WTC11 (cell line): ENCODE data around the gene NBEA. TPM values are rescaled to one million over a fixed set of nuclear protein-coding genes. Genes with fewer than 3 reads are reported as not detected.

Source experiments
- ATAC-seq: fragments of 200-7000 bp; cut with Tn5 transposase; 2 replicates; pipeline ENCODE4 v1.10.0; 2021; ENCODE audit warnings: mild to moderate bottlenecking, moderate library complexity
- CTCF ChIA-PET: fragments of 300-600 bp; sonication (Branson Sonifier 250); formaldehyde crosslinking; loops from one replicate; lab custom pipeline; 2021; ENCODE audit warnings: antibody characterized with exemption; lab: Charles Lee
- POLR2A ChIA-PET: fragments of 350-600 bp; sonication (Branson Sonifier 250); formaldehyde crosslinking; loops from one replicate; lab custom pipeline; 2021; ENCODE audit warnings: antibody characterized with exemption; lab: Charles Lee
- DNase-seq: peaks from one replicate; pipeline ENCODE4 v3.0.0; 2021; ENCODE audit warnings: low spot score
- H3K27ac Mint-ChIP-seq: 2 replicates; pipeline ENCODE4 v1.8.0; 2021; ENCODE audit warnings: mixed read lengths
- H3K27me3 Mint-ChIP-seq: 2 replicates; pipeline ENCODE4 v1.8.0; 2021; ENCODE audit warnings: low read depth, mild to moderate bottlenecking, moderate library complexity, mixed read lengths
- H3K36me3 Mint-ChIP-seq: 2 replicates; pipeline ENCODE4 v1.8.0; 2021; ENCODE audit warnings: mixed read lengths
- H3K4me1 Mint-ChIP-seq: 2 replicates; pipeline ENCODE4 v1.8.0; 2022; ENCODE audit warnings: mixed read lengths
- H3K4me3 Mint-ChIP-seq: 2 replicates; pipeline ENCODE4 v1.8.0; 2021; ENCODE audit warnings: mild to moderate bottlenecking, moderate library complexity, mixed read lengths
- H3K9me3 Mint-ChIP-seq: 2 replicates; pipeline ENCODE4 v1.8.0; 2021; ENCODE audit warnings: mixed read lengths
- ATF2 ChIP-seq: sonication (generic); formaldehyde crosslinking; IDR thresholded peaks from 2 replicates; pipeline ENCODE4 v1.8.1; 2022; ENCODE audit warnings: low read depth, missing genetic modification reagents, borderline replicate concordance
- EMX1 ChIP-seq: fragments of 250-450 bp; sonication (Bioruptor Pico); IDR thresholded peaks from 2 replicates; pipeline ENCODE4 v1.8.0; 2021; ENCODE audit warnings: mild to moderate bottlenecking
- FOXK1 ChIP-seq: sonication (generic); formaldehyde crosslinking; IDR thresholded peaks from 2 replicates; pipeline ENCODE4 v1.8.0; 2022; ENCODE audit warnings: mild to moderate bottlenecking, moderate library complexity, missing genetic modification reagents
- FOXP4 ChIP-seq: sonication (generic); formaldehyde crosslinking; IDR thresholded peaks from 2 replicates; pipeline ENCODE4 v1.8.0; 2022; ENCODE audit warnings: mild to moderate bottlenecking, missing genetic modification reagents
- GRHL2 ChIP-seq: fragments of 250-450 bp; sonication (Bioruptor Pico); IDR thresholded peaks from 2 replicates; pipeline ENCODE4 v1.8.0; 2022; ENCODE audit warnings: mild to moderate bottlenecking, moderate library complexity; ENCODE audit not compliant: insufficient replicate concordance, severe bottlenecking
- JUN ChIP-seq: sonication (generic); formaldehyde crosslinking; IDR thresholded peaks from 2 replicates; pipeline ENCODE4 v1.8.0; 2023; ENCODE audit warnings: mild to moderate bottlenecking, missing genetic modification reagents
- NFE2L1 ChIP-seq: sonication (generic); formaldehyde crosslinking; IDR thresholded peaks from 2 replicates; pipeline ENCODE4 v1.8.1; 2023; ENCODE audit warnings: missing genetic modification reagents
- NFYB ChIP-seq: sonication (generic); formaldehyde crosslinking; conservative IDR thresholded peaks from 2 replicates; pipeline ENCODE4 v1.8.0; 2022; ENCODE audit warnings: low read depth, missing genetic modification reagents
- NR1H2 ChIP-seq: sonication (generic); formaldehyde crosslinking; IDR thresholded peaks from 2 replicates; pipeline ENCODE4 v1.9.0; 2021; ENCODE audit warnings: mild to moderate bottlenecking, moderate library complexity, missing genetic modification reagents
- PREB ChIP-seq: sonication (generic); formaldehyde crosslinking; IDR thresholded peaks from 2 replicates; pipeline ENCODE4 v1.8.1; 2022; ENCODE audit warnings: mild to moderate bottlenecking, missing genetic modification reagents, moderate library complexity, borderline replicate concordance
- PRRX2 ChIP-seq: fragments of 250-450 bp; sonication (Bioruptor Pico); IDR thresholded peaks from 2 replicates; pipeline ENCODE4 v1.8.0; 2021; ENCODE audit warnings: mild to moderate bottlenecking
- RORB ChIP-seq: fragments of 250-450 bp; sonication (Bioruptor Pico); IDR thresholded peaks from 2 replicates; pipeline ENCODE4 v1.9.0; 2021; ENCODE audit warnings: mild to moderate bottlenecking
- TEAD4 ChIP-seq: sonication (generic); formaldehyde crosslinking; IDR thresholded peaks from 2 replicates; pipeline ENCODE4 v1.8.0; 2022; ENCODE audit warnings: mild to moderate bottlenecking, missing genetic modification reagents
- ZNF396 ChIP-seq: fragments of 250-450 bp; sonication (Bioruptor Pico); IDR thresholded peaks from 2 replicates; pipeline ENCODE4 v1.8.0; 2021; ENCODE audit warnings: mild to moderate bottlenecking, moderate library complexity, borderline replicate concordance
- total RNA-seq: library from RNA; stranded (reverse); gene quantifications from 3 replicates; pipeline ENCODE4 v1.2.3, GENCODE V29; 2021
- TF ChIP-seq, protein P1 (sequence below): fragments of 250-450 bp; sonication (Bioruptor Pico); IDR thresholded peaks from 2 replicates; pipeline ENCODE4 v1.9.0; 2021; ENCODE audit warnings: moderate library complexity, mild to moderate bottlenecking, inconsistent platforms, borderline replicate concordance
- TF ChIP-seq, protein P2 (sequence below): sonication (generic); formaldehyde crosslinking; IDR thresholded peaks from 2 replicates; pipeline ENCODE4 v1.8.0; 2022; ENCODE audit warnings: mild to moderate bottlenecking, missing genetic modification reagents
- TF ChIP-seq, protein P3 (sequence below): sonication (generic); formaldehyde crosslinking; IDR thresholded peaks from 2 replicates; pipeline ENCODE4 v1.8.0; 2023; ENCODE audit warnings: mild to moderate bottlenecking, missing genetic modification reagents
- TF ChIP-seq, protein P4 (sequence below): sonication (generic); formaldehyde crosslinking; IDR thresholded peaks from 2 replicates; pipeline ENCODE4 v1.8.0; 2023; ENCODE audit warnings: missing genetic modification reagents, mild to moderate bottlenecking, borderline replicate concordance
- TF ChIP-seq, protein P5 (sequence below): sonication (generic); formaldehyde crosslinking; IDR thresholded peaks from 2 replicates; pipeline ENCODE4 v1.8.1; 2023; ENCODE audit warnings: mild to moderate bottlenecking, missing genetic modification reagents

The NBEA gene
- total RNA-seq, 1 experiment from 2014 or later, result 20.9 TPM

GRCh38 chr13:35228536-35228935, 286.5 kb downstream of the NBEA start (continued):
- TF ChIP-seq, protein P1, sequence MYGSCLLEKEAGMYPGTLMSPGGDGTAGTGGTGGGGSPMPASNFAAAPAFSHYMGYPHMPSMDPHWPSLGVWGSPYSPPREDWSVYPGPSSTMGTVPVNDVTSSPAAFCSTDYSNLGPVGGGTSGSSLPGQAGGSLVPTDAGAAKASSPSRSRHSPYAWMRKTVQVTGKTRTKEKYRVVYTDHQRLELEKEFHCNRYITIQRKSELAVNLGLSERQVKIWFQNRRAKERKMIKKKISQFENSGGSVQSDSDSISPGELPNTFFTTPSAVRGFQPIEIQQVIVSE (CRISPR knock-in tag), result no peak
- TF ChIP-seq EMX1 (CRISPR knock-in tag) (no peak), NFYB (no peak), NR1H2 (no peak), ATF2 (CRISPR knock-in tag) (no peak)
- TF ChIP-seq, protein P2, sequence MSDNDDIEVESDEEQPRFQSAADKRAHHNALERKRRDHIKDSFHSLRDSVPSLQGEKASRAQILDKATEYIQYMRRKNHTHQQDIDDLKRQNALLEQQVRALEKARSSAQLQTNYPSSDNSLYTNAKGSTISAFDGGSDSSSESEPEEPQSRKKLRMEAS (CRISPR knock-in tag), result no peak
- TF ChIP-seq, protein P3, sequence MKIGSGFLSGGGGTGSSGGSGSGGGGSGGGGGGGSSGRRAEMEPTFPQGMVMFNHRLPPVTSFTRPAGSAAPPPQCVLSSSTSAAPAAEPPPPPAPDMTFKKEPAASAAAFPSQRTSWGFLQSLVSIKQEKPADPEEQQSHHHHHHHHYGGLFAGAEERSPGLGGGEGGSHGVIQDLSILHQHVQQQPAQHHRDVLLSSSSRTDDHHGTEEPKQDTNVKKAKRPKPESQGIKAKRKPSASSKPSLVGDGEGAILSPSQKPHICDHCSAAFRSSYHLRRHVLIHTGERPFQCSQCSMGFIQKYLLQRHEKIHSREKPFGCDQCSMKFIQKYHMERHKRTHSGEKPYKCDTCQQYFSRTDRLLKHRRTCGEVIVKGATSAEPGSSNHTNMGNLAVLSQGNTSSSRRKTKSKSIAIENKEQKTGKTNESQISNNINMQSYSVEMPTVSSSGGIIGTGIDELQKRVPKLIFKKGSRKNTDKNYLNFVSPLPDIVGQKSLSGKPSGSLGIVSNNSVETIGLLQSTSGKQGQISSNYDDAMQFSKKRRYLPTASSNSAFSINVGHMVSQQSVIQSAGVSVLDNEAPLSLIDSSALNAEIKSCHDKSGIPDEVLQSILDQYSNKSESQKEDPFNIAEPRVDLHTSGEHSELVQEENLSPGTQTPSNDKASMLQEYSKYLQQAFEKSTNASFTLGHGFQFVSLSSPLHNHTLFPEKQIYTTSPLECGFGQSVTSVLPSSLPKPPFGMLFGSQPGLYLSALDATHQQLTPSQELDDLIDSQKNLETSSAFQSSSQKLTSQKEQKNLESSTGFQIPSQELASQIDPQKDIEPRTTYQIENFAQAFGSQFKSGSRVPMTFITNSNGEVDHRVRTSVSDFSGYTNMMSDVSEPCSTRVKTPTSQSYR (CRISPR knock-in tag), result no peak

GRCh38 chr13:35231426-35231825, 289.4 kb downstream of the NBEA start:
- Mint-ChIP-seq H3K27ac (no peak overlapping the region), H3K9me3 (peaks cover 3% of the 10 kb centered on the region; the same call in 1 of the 2 replicates), H3K4me3 (no peak overlapping the region)
- DNase-seq, result no peak
- ChIA-PET POLR2A (no interaction called here), CTCF (no interaction called here)
- TF ChIP-seq ZNF396 (CRISPR knock-in tag), result no peak
- TF ChIP-seq, all 79 proteins: peak for 0
- H3K4me1 Mint-ChIP-seq, result peaks cover 10% of the 10 kb centered on the region
- H3K36me3 Mint-ChIP-seq, result no peaks in the 10 kb centered on the region
- H3K27me3 Mint-ChIP-seq, result no peaks in the 10 kb centered on the region
- no peak for ATAC-seq

DNA sequence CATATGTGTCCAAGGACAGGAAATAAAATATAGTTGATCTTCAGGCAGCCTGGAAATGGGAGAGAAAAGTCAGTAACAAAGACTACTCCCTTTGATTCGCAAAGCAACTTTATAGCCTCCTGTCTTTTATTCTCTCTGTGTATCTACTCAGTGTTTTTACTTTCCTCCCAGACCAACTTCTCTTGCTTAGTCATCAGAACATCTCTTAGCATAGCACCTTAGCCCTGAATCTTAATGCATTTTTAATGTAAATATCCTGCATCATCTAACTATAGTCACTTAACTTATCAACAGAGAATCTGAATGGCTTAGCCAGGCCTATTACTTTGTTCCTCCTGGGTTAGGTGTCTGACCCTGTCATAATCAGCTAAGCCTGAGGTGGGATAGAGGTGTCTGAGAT, 296.2 kb downstream of the NBEA start:
- POLR2A ChIA-PET, result no interaction called here
- TF ChIP-seq, protein P4, sequence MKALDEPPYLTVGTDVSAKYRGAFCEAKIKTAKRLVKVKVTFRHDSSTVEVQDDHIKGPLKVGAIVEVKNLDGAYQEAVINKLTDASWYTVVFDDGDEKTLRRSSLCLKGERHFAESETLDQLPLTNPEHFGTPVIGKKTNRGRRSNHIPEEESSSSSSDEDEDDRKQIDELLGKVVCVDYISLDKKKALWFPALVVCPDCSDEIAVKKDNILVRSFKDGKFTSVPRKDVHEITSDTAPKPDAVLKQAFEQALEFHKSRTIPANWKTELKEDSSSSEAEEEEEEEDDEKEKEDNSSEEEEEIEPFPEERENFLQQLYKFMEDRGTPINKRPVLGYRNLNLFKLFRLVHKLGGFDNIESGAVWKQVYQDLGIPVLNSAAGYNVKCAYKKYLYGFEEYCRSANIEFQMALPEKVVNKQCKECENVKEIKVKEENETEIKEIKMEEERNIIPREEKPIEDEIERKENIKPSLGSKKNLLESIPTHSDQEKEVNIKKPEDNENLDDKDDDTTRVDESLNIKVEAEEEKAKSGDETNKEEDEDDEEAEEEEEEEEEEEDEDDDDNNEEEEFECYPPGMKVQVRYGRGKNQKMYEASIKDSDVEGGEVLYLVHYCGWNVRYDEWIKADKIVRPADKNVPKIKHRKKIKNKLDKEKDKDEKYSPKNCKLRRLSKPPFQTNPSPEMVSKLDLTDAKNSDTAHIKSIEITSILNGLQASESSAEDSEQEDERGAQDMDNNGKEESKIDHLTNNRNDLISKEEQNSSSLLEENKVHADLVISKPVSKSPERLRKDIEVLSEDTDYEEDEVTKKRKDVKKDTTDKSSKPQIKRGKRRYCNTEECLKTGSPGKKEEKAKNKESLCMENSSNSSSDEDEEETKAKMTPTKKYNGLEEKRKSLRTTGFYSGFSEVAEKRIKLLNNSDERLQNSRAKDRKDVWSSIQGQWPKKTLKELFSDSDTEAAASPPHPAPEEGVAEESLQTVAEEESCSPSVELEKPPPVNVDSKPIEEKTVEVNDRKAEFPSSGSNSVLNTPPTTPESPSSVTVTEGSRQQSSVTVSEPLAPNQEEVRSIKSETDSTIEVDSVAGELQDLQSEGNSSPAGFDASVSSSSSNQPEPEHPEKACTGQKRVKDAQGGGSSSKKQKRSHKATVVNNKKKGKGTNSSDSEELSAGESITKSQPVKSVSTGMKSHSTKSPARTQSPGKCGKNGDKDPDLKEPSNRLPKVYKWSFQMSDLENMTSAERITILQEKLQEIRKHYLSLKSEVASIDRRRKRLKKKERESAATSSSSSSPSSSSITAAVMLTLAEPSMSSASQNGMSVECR (CRISPR knock-in tag), result no peak
- no peak for TF ChIP-seq TEAD4 (CRISPR knock-in tag)
- TF ChIP-seq JUN (CRISPR knock-in tag), result no peak
- TF ChIP-seq, protein P5, sequence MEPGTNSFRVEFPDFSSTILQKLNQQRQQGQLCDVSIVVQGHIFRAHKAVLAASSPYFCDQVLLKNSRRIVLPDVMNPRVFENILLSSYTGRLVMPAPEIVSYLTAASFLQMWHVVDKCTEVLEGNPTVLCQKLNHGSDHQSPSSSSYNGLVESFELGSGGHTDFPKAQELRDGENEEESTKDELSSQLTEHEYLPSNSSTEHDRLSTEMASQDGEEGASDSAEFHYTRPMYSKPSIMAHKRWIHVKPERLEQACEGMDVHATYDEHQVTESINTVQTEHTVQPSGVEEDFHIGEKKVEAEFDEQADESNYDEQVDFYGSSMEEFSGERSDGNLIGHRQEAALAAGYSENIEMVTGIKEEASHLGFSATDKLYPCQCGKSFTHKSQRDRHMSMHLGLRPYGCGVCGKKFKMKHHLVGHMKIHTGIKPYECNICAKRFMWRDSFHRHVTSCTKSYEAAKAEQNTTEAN, result no peak
- TF ChIP-seq PREB (CRISPR knock-in tag), result no peak
- TF ChIP-seq PRRX2, result no peak
- TF ChIP-seq NFE2L1 (CRISPR knock-in tag), result no peak
- no peak for TF ChIP-seq FOXP4 (CRISPR knock-in tag)
- TF ChIP-seq GRHL2, result no peak
- TF ChIP-seq RORB (CRISPR knock-in tag), result no peak
- no peak for TF ChIP-seq FOXK1

More for the DNA sequence above, 296.2 kb downstream of the NBEA start:
- DNase-seq, result no peak
- ATAC-seq, result no peak
- Mint-ChIP-seq H3K4me1 (peaks cover 17% of the 10 kb centered on the region), H3K9me3 (peaks cover 3% of the 10 kb centered on the region; the same call in 1 of the 2 replicates), H3K36me3 (no peaks in the 10 kb centered on the region), H3K27ac (no peak overlapping the region; the same call in 1 of the 2 replicates), H3K27me3 (no peaks in the 10 kb centered on the region), H3K4me3 (no peak overlapping the region)
- CTCF ChIA-PET, result interaction anchor here (0.6 kb wide), 1 partner anchor 1123 kb away, joined by 3 read pairs; no protein-coding TSS in a partner anchor
